H4 (cell line): ENCODE measurements around the gene RNF111. TPM values are rescaled to one million over a fixed set of nuclear protein-coding genes. Genes with fewer than 3 reads are reported as not detected.
"Not testable (repeated sequence)": the region's sequence is repeated elsewhere in the genome, so short reads cannot be mapped to it uniquely, and the experiment has no call there.

Experiments used
- DNase-seq: peaks from one replicate; pipeline ENCODE4 v3.0.0-alpha.2; 2015; ENCODE audit warnings: low spot score
- total RNA-seq: library from RNA; depleted of rRNA; stranded (reverse); fragments of >200 nt; shearing (Covaris generic); gene quantifications from 2 replicates; pipeline ENCODE4 v1.2.3, GENCODE V29; 2014; rRNA removed

Gene RNF111
- total RNA-seq, 1 experiment from 2014 or later = 12.4 TPM

- DNase-seq = no peak
Measured at GRCh38 chr15:59133929-59134427, 146.5 kb downstream of the RNF111 start.

GRCh38 chr15:59137566-59137965, 150.1 kb downstream of the RNF111 start:
- DNase-seq = no peak

- DNase-seq = peak; percentile 70
Measured at GRCh38 chr15:59138243-59138642, 150.8 kb downstream of the RNF111 start.

- DNase-seq = no peak
Measured at GRCh38 chr15:59140422-59141226, 153.2 kb downstream of the RNF111 start.

- no peak for DNase-seq
Measured at GRCh38 chr15:59143281-59143680, 155.8 kb downstream of the RNF111 start.

- DNase-seq = not testable (repeated sequence)
Measured at GRCh38 chr15:59144594-59144993, 157.1 kb downstream of the RNF111 start.

Other genes starting within 250 kb of the RNF111 start
- gene ADAM10, start 238.0 kb upstream of the RNF111 start, total RNA-seq = 37.4 and 58.3 TPM in 2 replicates
- gene MINDY2, start 216.4 kb upstream of the RNF111 start, total RNA-seq = 2.5 and 3.4 TPM in 2 replicates
- 42.8 and 49.1 TPM in 2 replicates for gene SLTM, start 54.0 kb upstream of the RNF111 start, total RNA-seq
- 181 and 210 TPM in 2 replicates for gene CCNB2, start 117.5 kb downstream of the RNF111 start, total RNA-seq
- gene LDHAL6B, start 219.2 kb downstream of the RNF111 start, total RNA-seq = not detected in 2 replicates